K562 (cell line): ENCODE data around the gene CRYBA1. TPM values are rescaled to one million over a fixed set of nuclear protein-coding genes. Genes with fewer than 3 reads are reported as not detected.

ENCODE experiments used
- ATF7 ChIP-seq: fragments of 450-650 bp; IDR thresholded peaks from 2 replicates; pipeline ENCODE4 v1.7.1; 2014; ENCODE audit warnings: mild to moderate bottlenecking, moderate library complexity
- CEBPG ChIP-seq, 3 experiments: fragments of 200-800 bp in 1 of 3; sonication (Bioruptor generic) in 1 of 3; sonication (generic) in 1 of 3; formaldehyde crosslinking in 1 of 3; IDR thresholded peaks in 2 of 3; conservative IDR thresholded peaks in 1 of 3; 2 replicates each; pipeline versions ENCODE4 v1.6.1 to v1.8.0; 2016 to 2022; ENCODE audit warnings: missing compliant biosample characterization in 2 of 3, missing genetic modification characterization in 2 of 3, mild to moderate bottlenecking in 1 of 3, missing genetic modification reagents in 1 of 3
- DDX20 ChIP-seq: fragments of 450-650 bp; IDR thresholded peaks from 2 replicates; pipeline ENCODE4 v1.6.1; 2016; ENCODE audit warnings: missing genetic modification characterization, low read depth, mild to moderate bottlenecking, missing compliant biosample characterization, moderate library complexity
- ELK3 ChIP-seq: fragments of 450-650 bp; formaldehyde crosslinking; IDR thresholded peaks from 2 replicates; pipeline ENCODE4 v1.4.0; 2020; ENCODE audit warnings: mild to moderate bottlenecking
- ETV6 ChIP-seq, 3 experiments: fragments of 150-350 bp in 1 of 3; sonication (generic) in 1 of 3; formaldehyde crosslinking in 1 of 3; IDR thresholded peaks; 2 replicates each; pipeline versions ENCODE4 v1.6.1 to v1.8.0; 2014 to 2022; ENCODE audit warnings: borderline replicate concordance in 2 of 3, low read depth in 2 of 3, antibody characterized with exemption in 1 of 3, low read length in 1 of 3, mild to moderate bottlenecking in 1 of 3, missing genetic modification reagents in 1 of 3
- FOS ChIP-seq: IDR thresholded peaks from 3 replicates; pipeline ENCODE4 v1.6.1; 2011; ENCODE audit not compliant: insufficient read length; ENCODE audit errors: extremely low read depth
- MGA ChIP-seq: fragments of 450-650 bp; IDR thresholded peaks from 2 replicates; pipeline ENCODE4 v1.6.1; 2016; ENCODE audit warnings: mild to moderate bottlenecking, moderate library complexity
- MYC ChIP-seq, 2 experiments: fragments of 250-450 bp in 1 of 2; sonication (Bioruptor Pico) in 1 of 2; IDR thresholded peaks; 2 replicates each; pipeline versions ENCODE4 v1.5.1 to v1.6.1; 2012 to 2021; ENCODE audit warnings: low read depth in 2 of 2, borderline replicate concordance in 1 of 2, improper control_type of control experiment in 1 of 2, low read length in 1 of 2, mild to moderate bottlenecking in 1 of 2, moderate library complexity in 1 of 2
- SPI1 ChIP-seq: IDR thresholded peaks from 2 replicates; pipeline ENCODE4 v1.6.1; 2011; ENCODE audit warnings: low read depth, low read length, control low read depth, borderline replicate concordance
- TEAD4 ChIP-seq, 2 experiments: sonication (generic) in 1 of 2; formaldehyde crosslinking in 1 of 2; IDR thresholded peaks; 2 replicates each; pipeline versions ENCODE4 v1.6.1 to v1.8.0; 2012 to 2022; ENCODE audit warnings: borderline replicate concordance in 1 of 2, inconsistent platforms in 1 of 2, low read length in 1 of 2, mild to moderate bottlenecking in 1 of 2, missing genetic modification reagents in 1 of 2
- ZNF668 ChIP-seq: fragments of 250-450 bp; sonication (Bioruptor Pico); IDR thresholded peaks from 2 replicates; pipeline ENCODE4 v1.8.0; 2022; ENCODE audit warnings: mild to moderate bottlenecking, inconsistent platforms
- ZNF766 ChIP-seq: fragments of 200-800 bp; sonication (Bioruptor generic); conservative IDR thresholded peaks from 2 replicates; pipeline ENCODE4 v1.6.1; 2016; ENCODE audit warnings: missing genetic modification characterization, missing compliant biosample characterization
- ZSCAN29 ChIP-seq: fragments of 450-650 bp; IDR thresholded peaks from 2 replicates; pipeline ENCODE4 v1.6.1; 2017
- polyA plus RNA-seq, 8 experiments: library from polyadenylated mRNA; depleted of rRNA in 4 of 8; stranded (reverse) in 5 of 8; unstranded in 3 of 8; fragments of >200 nt; fragmentation: Nextera tagmentation in 2 of 8; fragmentation: Illumina TruSeq in 1 of 8; extraction: Ambion mirVana in 2 of 8; extraction: Trizol in 1 of 8; gene quantifications; 2 replicates each; pipeline versions ENCODE4 v1.2.1 to v1.2.3, GENCODE V29; 2011 to 2014; ENCODE audit warnings: inconsistent platforms in 1 of 8, missing spikeins in 1 of 8
- total RNA-seq, 7 experiments: library from RNA; depleted of rRNA in 6 of 7; stranded (reverse); fragments of >200 nt in 6 of 7; fragmentation: Illumina TruSeq in 2 of 7; extraction: Trizol in 2 of 7; gene quantifications; 2 replicates each; pipeline versions ENCODE4 v1.2.1 to v1.2.3, GENCODE V29; 2011 to 2021; ENCODE audit warnings: low replicate concordance in 1 of 7

Gene CRYBA1
- total and polyA plus RNA-seq, 9 of the 15 experiments (the other 6 are each of a cell fraction or from before 2014, with no cell fraction given) = not detected

GRCh38 chr17:29237476-29238132 is 9.1 kb upstream of the CRYBA1 start (continued):
- TF ChIP-seq MGA (peak; percentile 83), TEAD4 (IDR thresholded peaks at IDR 0.05; ENCODE audit: low read length) (peak; percentile 37; the same call in 1 of the 2 replicates), TEAD4 (CRISPR knock-in tag; IDR thresholded peaks at IDR 0.05; ENCODE audit: borderline replicate concordance) (no peak), ATF7 (peak; percentile 50; the same call in 1 of the 2 replicates), ZSCAN29 (no peak), ETV6 (IDR thresholded peaks at IDR 0.05; ENCODE audit: borderline replicate concordance in 1 of 2, low read depth in 2 of 2, low read length in 1 of 2) (no peak), ETV6 (CRISPR knock-in tag; IDR thresholded peaks at IDR 0.05; ENCODE audit: borderline replicate concordance) (no peak), ELK3 (CRISPR knock-in tag) (no peak), CEBPG (CRISPR knock-in tag; IDR thresholded peaks at IDR 0.05) (peak; percentile 81), CEBPG (tag; conservative IDR thresholded peaks at IDR 0.05 in 1 of 2, IDR thresholded peaks at IDR 0.05 in 1 of 2) (peak; percentile 87 to 88), DDX20 (tag) (no peak), FOS (no peak), ZNF668 (CRISPR knock-in tag) (0 out of 2 replicates have a peak, but pooled peaks have one; percentile 25), MYC (IDR thresholded peaks at IDR 0.05; ENCODE audit: low read depth, low read length) (0 out of 2 replicates have a peak, but pooled peaks have one; percentile 21), MYC (CRISPR knock-in tag; IDR thresholded peaks at IDR 0.05; ENCODE audit: borderline replicate concordance, low read depth) (no peak), ZNF766 (CRISPR knock-in tag) (0 out of 2 replicates have a peak, but pooled peaks have one; percentile 16), SPI1 (no peak)
